CD14-positive monocyte (primary cell): Measurements from ENCODE around the gene ABTB2. TPM values are rescaled to one million over a fixed set of nuclear protein-coding genes. Genes with fewer than 3 reads are reported as not detected.

Experiments used
- DNase-seq, 3 donors: peaks; one replicate each; pipeline ENCODE4 v3.0.0-alpha.2; 2011 to 2022
- H2AFZ ChIP-seq: 2 replicates; pipeline ENCODE4 v1.6.0; 2012; ENCODE audit warnings: mild to moderate bottlenecking, low read depth, low read length, inconsistent platforms; ENCODE audit not compliant: insufficient read depth, poor library complexity, severe bottlenecking
- H3K27ac ChIP-seq, 2 donors: 1 replicate in 1 of 2; 2 replicates in 1 of 2; pipeline ENCODE4 v1.5.1; 2012 to 2013; ENCODE audit warnings: low read length in 2 of 2, control low read depth in 1 of 2, inconsistent platforms in 1 of 2, low read depth in 1 of 2, mild to moderate bottlenecking in 1 of 2
- H3K27me3 ChIP-seq, 2 donors: one replicate each; pipeline versions ENCODE4 v1.6.0 to v1.6.1; 2011 to 2013; ENCODE audit warnings: low read length in 2 of 2; ENCODE audit not compliant: control insufficient read depth in 2 of 2, insufficient read depth in 2 of 2
- H3K36me3 ChIP-seq, 2 donors: replicated peaks in 1 of 2; 1 replicate in 1 of 2; 2 replicates in 1 of 2; pipeline versions ENCODE4 v1.5.1 to v1.6.1; 2012 to 2013; ENCODE audit warnings: low read length in 2 of 2, control low read depth in 1 of 2, inconsistent platforms in 1 of 2, mild to moderate bottlenecking in 1 of 2; ENCODE audit not compliant: insufficient read depth in 2 of 2, control insufficient read depth in 1 of 2
- H3K4me1 ChIP-seq, 2 donors: 1 replicate in 1 of 2; 2 replicates in 1 of 2; pipeline versions ENCODE4 v1.5.1 to v1.6.1; 2012 to 2013; ENCODE audit warnings: low read length in 2 of 2, control low read depth in 1 of 2, inconsistent platforms in 1 of 2, mild to moderate bottlenecking in 1 of 2, moderate library complexity in 1 of 2; ENCODE audit not compliant: insufficient read depth in 2 of 2, control insufficient read depth in 1 of 2
- H3K4me2 ChIP-seq: replicated peaks from 2 replicates; pipeline ENCODE3; 2012; ENCODE audit warnings: low read length, moderate library complexity, mild to moderate bottlenecking; ENCODE audit not compliant: poor library complexity, severe bottlenecking; ENCODE audit errors: extremely low read depth
- H3K4me3 ChIP-seq, 3 experiments: fragments of 200-600 bp in 1 of 3; sonication (generic) in 1 of 3; replicated peaks in 1 of 3; 1 replicate in 2 of 3; 2 replicates in 1 of 3; pipeline ENCODE4 v1.5.1; 2011 to 2013; ENCODE audit warnings: low read length in 3 of 3, mild to moderate bottlenecking in 3 of 3, control low read depth in 2 of 3, low read depth in 2 of 3, inconsistent platforms in 1 of 3, moderate library complexity in 1 of 3
- H3K79me2 ChIP-seq: 2 replicates; pipeline ENCODE4 v1.6.0; 2012; ENCODE audit warnings: mild to moderate bottlenecking, control low read depth, inconsistent platforms, low read length, moderate library complexity; ENCODE audit not compliant: insufficient read depth
- H3K9ac ChIP-seq: 2 replicates; pipeline ENCODE4 v1.6.0; 2017; ENCODE audit warnings: low read length, mild to moderate bottlenecking; ENCODE audit not compliant: insufficient read depth, poor library complexity, severe bottlenecking
- H3K9me3 ChIP-seq, 2 donors: replicated peaks in 1 of 2; 1 replicate in 1 of 2; 2 replicates in 1 of 2; pipeline versions ENCODE4 v1.5.1 to v1.6.1; 2012 to 2013; ENCODE audit warnings: low read length in 2 of 2, control low read depth in 1 of 2; ENCODE audit not compliant: control insufficient read depth in 1 of 2, insufficient read depth in 1 of 2
- H4K20me1 ChIP-seq: 2 replicates; pipeline ENCODE4 v1.6.0; 2012; ENCODE audit warnings: mild to moderate bottlenecking, low read length, control low read depth, moderate library complexity; ENCODE audit not compliant: insufficient read depth
- H3K27ac Mint-ChIP-seq, 7 donors: one replicate each; pipeline ENCODE4 v1.8.0; 2020; ENCODE audit warnings: mild to moderate bottlenecking in 7 of 7, mixed read lengths in 7 of 7, moderate library complexity in 6 of 7, inconsistent platforms in 2 of 7
- H3K27me3 Mint-ChIP-seq, 3 donors: one replicate each; pipeline ENCODE4 v1.8.0; 2021 to 2022; ENCODE audit warnings: low read depth in 3 of 3, mild to moderate bottlenecking in 3 of 3, mixed read lengths in 3 of 3, moderate library complexity in 3 of 3, inconsistent platforms in 1 of 3
- H3K36me3 Mint-ChIP-seq, 2 donors: one replicate each; pipeline ENCODE4 v1.8.0; 2020; ENCODE audit warnings: mixed read lengths in 2 of 2, inconsistent platforms in 1 of 2, mild to moderate bottlenecking in 1 of 2
- H3K4me1 Mint-ChIP-seq: one replicate; pipeline ENCODE4 v1.8.0; 2020; ENCODE audit warnings: mild to moderate bottlenecking, mixed read lengths
- H3K4me3 Mint-ChIP-seq, 2 donors: one replicate each; pipeline ENCODE4 v1.8.0; 2020; ENCODE audit warnings: mild to moderate bottlenecking in 2 of 2, mixed read lengths in 2 of 2, moderate library complexity in 1 of 2
- H3K9me3 Mint-ChIP-seq, 7 donors: one replicate each; pipeline ENCODE4 v1.8.0; 2020 to 2022; ENCODE audit warnings: mixed read lengths in 7 of 7, mild to moderate bottlenecking in 6 of 7, moderate library complexity in 6 of 7, inconsistent platforms in 2 of 7
- WGBS: methylation state at CpG from one replicate; pipeline ENCODE4 v1.1.5; 2013; ENCODE audit warnings: missing lambda C conversion rate; ENCODE audit not compliant: insufficient coverage; 5-methylcytosine and 5-hydroxymethylcytosine counted together
- intact Hi-C, 2 donors: fragments of 100-400 bp; cut with micrococcal nuclease; formaldehyde crosslinking; loops; one replicate each; pipeline versions ENCODE4 v1.15.0 to v1.15.1; 2023
- polyA plus RNA-seq, 3 donors: library from polyadenylated mRNA; depleted of rRNA in 1 of 3; unstranded in 2 of 3; stranded (reverse) in 1 of 3; fragments of 300-500 nt in 2 of 3; fragments of >200 nt in 1 of 3; fragmentation: Illumina TruSeq in 2 of 3; gene quantifications; 1 replicate in 2 of 3; 2 replicates in 1 of 3; pipeline ENCODE4 v1.2.3, GENCODE V29; 2012 to 2021
- TF ChIP-seq, protein P1 (sequence below): fragments of 200-600 bp; IDR thresholded peaks from one replicate; pipeline ENCODE4 v1.8.0; 2022; ENCODE audit warnings: antibody characterized with exemption, mild to moderate bottlenecking

ABTB2 gene
- polyA plus RNA-seq, 3 donors = 0.25 to 1.7 (median 0.26) TPM

DNA sequence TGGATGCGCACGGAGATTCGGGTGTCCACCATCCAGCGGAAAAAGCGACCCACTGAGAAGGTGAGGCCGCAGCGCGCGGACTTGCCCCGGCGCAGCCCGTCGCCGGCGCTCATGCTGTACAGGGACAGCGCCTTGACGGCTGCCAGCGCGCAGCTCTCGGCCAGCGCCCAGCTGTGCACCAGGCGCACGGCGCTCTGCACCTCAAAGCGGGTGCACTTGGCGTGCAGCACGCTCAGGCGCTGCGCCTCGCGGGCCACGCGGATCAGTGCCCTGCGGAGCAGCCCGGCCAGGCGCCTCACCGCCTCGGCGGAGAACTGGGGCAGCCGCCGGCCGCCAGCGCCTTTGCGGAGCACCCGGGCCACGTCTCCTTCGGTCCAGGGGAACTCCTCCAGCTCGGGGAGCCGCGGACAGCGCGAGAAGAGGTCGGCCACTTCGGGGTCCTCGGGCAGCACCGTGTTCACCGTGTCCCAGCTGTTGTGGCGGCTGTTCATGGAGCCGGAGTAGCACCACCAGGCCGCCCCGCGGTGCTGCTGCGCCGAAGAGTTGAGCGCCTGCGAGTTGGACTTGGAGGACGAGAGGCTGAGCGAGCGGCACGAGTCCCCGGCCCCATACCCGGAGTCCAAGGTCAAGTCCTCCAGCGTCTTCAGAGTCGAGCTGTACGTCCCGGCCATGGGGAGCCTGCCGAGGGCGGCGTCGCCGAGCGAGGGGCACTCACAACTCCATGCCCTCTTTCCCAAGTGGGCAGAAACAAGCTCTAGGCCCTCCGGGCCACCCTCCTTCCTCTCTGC, 703 bp downstream of the ABTB2 start:
- Mint-ChIP-seq H3K36me3 (peaks cover 8 to 20% of the 10 kb centered on the region in 2 donors), H3K27me3 (peaks cover 22 to 43% (median 27%) of the 10 kb centered on the region in 3 donors), H3K4me1 (peaks cover 33% of the 10 kb centered on the region), H3K4me3 (peak overlapping the region; percentile 81 to 88), H3K9me3 (peaks cover 0 to 4% (median 0%) of the 10 kb centered on the region in 7 donors), H3K27ac (peak overlapping the region in 1 of 7 donors; percentile 58)
- intact Hi-C loops = loop anchor here (5.0 to 10.0 kb wide), 8 partner anchors 50 to 492 kb away; partner anchors contain the start of gene NAT10 (in 1 of the 2)
- WGBS = under 1% methylated on average over 83 of the region's 83 CpGs
- Histone ChIP-seq H3K4me2 (peak overlapping the region; percentile 97), H3K27me3 (peaks cover 13 to 18% of the 10 kb centered on the region in 2 donors), H3K4me1 (peaks cover 30 to 39% of the 10 kb centered on the region in 2 donors), H4K20me1 (peaks cover 14% of the 10 kb centered on the region), H3K79me2 (no peaks in the 10 kb centered on the region), H3K9me3 (no peaks in the 10 kb centered on the region), H3K27ac (no peak overlapping the region), H2AFZ (peak overlapping the region; percentile 87), H3K4me3 (peak overlapping the region; percentile 43 to 77 (median 55)), H3K9ac (peak overlapping the region; percentile 35), H3K36me3 (no peaks in the 10 kb centered on the region)
- TF ChIP-seq, protein P1, sequence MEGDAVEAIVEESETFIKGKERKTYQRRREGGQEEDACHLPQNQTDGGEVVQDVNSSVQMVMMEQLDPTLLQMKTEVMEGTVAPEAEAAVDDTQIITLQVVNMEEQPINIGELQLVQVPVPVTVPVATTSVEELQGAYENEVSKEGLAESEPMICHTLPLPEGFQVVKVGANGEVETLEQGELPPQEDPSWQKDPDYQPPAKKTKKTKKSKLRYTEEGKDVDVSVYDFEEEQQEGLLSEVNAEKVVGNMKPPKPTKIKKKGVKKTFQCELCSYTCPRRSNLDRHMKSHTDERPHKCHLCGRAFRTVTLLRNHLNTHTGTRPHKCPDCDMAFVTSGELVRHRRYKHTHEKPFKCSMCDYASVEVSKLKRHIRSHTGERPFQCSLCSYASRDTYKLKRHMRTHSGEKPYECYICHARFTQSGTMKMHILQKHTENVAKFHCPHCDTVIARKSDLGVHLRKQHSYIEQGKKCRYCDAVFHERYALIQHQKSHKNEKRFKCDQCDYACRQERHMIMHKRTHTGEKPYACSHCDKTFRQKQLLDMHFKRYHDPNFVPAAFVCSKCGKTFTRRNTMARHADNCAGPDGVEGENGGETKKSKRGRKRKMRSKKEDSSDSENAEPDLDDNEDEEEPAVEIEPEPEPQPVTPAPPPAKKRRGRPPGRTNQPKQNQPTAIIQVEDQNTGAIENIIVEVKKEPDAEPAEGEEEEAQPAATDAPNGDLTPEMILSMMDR = no peak
- DNase-seq = peak; percentile 42 to 48 (median 43)

DNA sequence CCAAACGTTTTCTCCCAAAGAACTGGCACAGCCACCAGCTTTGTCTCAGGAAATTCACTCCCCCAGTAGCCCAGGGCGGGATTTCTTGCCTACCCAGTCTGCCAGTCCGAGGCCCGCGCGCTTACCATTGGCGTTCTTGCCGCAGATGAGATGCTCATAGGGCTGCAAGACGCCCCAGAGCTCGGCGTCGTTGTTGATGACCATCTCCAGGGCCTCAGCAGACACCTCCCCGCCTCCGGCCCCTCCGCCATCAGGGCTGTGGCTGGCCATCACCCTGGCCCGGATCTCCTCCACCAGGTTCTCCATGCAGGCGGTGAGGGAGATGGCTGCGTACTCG, 1.3 kb downstream of the ABTB2 start:
- peaks cover 30 to 39% of the 10 kb centered on the region in 2 donors for H3K4me1 ChIP-seq
- Mint-ChIP-seq H3K9me3 (peaks cover 0 to 4% (median 0%) of the 10 kb centered on the region in 7 donors), H3K27ac (peak overlapping the region in 1 of 7 donors; percentile 19), H3K27me3 (peaks cover 22 to 43% (median 27%) of the 10 kb centered on the region in 3 donors), H3K4me1 (peaks cover 38% of the 10 kb centered on the region), H3K36me3 (peaks cover 8 to 20% of the 10 kb centered on the region in 2 donors), H3K4me3 (peak overlapping the region; percentile 81 to 88)
- intact Hi-C loops = loop anchor here (5.0 to 10.0 kb wide), 8 partner anchors 49 to 492 kb away; partner anchors contain the start of gene NAT10 (in 1 of the 2)
- no peaks in the 10 kb centered on the region for H3K79me2 ChIP-seq
- no peak overlapping the region for H3K27ac ChIP-seq
- H3K36me3 ChIP-seq = no peaks in the 10 kb centered on the region
- peak overlapping the region; percentile 97 for H3K4me2 ChIP-seq
- peak overlapping the region; percentile 35 for H3K9ac ChIP-seq
- DNase-seq = no peak
- peaks cover 14% of the 10 kb centered on the region for H4K20me1 ChIP-seq
- peaks cover 13 to 18% of the 10 kb centered on the region in 2 donors for H3K27me3 ChIP-seq
- TF ChIP-seq, protein P1 = no peak
- peak overlapping the region; percentile 87 for H2AFZ ChIP-seq
- WGBS = 9% methylated on average over 19 of the region's 19 CpGs
- H3K4me3 ChIP-seq = peak overlapping the region; percentile 23 to 77 (median 43)
- H3K9me3 ChIP-seq = no peaks in the 10 kb centered on the region
